ENCODE measurements around the gene CPVL. TPM values are rescaled to one million over a fixed set of nuclear protein-coding genes. Genes with fewer than 3 reads are reported as not detected.
A peak's percentile ranks its signal among the peaks of the same experiment; 100 is the strongest.

Gene CPVL
- total RNA-seq, 2 donors from 2014 or later: 12.8 to 15.3 TPM

GRCh38 chr7:29075606-29076005, 70.7 kb downstream of the CPVL start:
- intact Hi-C loops (cut with DNase I): no loop called here
- ATAC-seq (no peak), DNase-seq (no peak)

GRCh38 chr7:29071203-29071874, 75.0 kb downstream of the CPVL start:
- ATAC-seq (no peak), DNase-seq (no peak)
- intact Hi-C loops (cut with DNase I): no loop called here

- intact Hi-C loops (cut with DNase I): no loop called here
- DNase-seq: no peak
- no peak for ATAC-seq
Observed at GRCh38 chr7:29066641-29067040, 79.7 kb downstream of the CPVL start.

GRCh38 chr7:29065181-29065857, 81.0 kb downstream of the CPVL start:
- DNase-seq: no peak
- intact Hi-C loops (cut with DNase I): no loop called here
- no peak for ATAC-seq

- DNase-seq: no peak
- intact Hi-C loops (cut with DNase I): no loop called here
- no peak for ATAC-seq
Observed at GRCh38 chr7:29063872-29064271, 82.5 kb downstream of the CPVL start.

GRCh38 chr7:29063236-29063635, 83.1 kb downstream of the CPVL start:
- ATAC-seq (no peak), DNase-seq (no peak)
- intact Hi-C loops (cut with DNase I): no loop called here

- DNase-seq: no peak
- intact Hi-C loops (cut with DNase I): no loop called here
- ATAC-seq: no peak
Observed at GRCh38 chr7:29053105-29053872, 93.0 kb downstream of the CPVL start.

- ATAC-seq (no peak), DNase-seq (no peak)
- intact Hi-C loops (cut with DNase I): no loop called here
Observed at GRCh38 chr7:29046978-29047377, 99.4 kb downstream of the CPVL start.

- no peak for ATAC-seq
- intact Hi-C loops (cut with DNase I): no loop called here
Observed at GRCh38 chr7:29045258-29046086, 100.9 kb downstream of the CPVL start.

GRCh38 chr7:29044554-29044953, 101.8 kb downstream of the CPVL start:
- intact Hi-C loops (cut with DNase I): no loop called here
- no peak for DNase-seq
- ATAC-seq: no peak

More at GRCh38 chr7:29045258-29046086, 100.9 kb downstream of the CPVL start:
- no peak for DNase-seq

- ATAC-seq: no peak
- intact Hi-C loops (cut with DNase I): no loop called here
- no peak for DNase-seq
Observed at GRCh38 chr7:29043576-29043975, 102.8 kb downstream of the CPVL start.

- intact Hi-C loops (cut with DNase I): no loop called here
- DNase-seq: no peak
- ATAC-seq: peak in 1 of 2 donors; percentile 30
Observed at GRCh38 chr7:29042824-29043231, 103.5 kb downstream of the CPVL start.

GRCh38 chr7:29041991-29042390, 104.3 kb downstream of the CPVL start:
- intact Hi-C loops (cut with DNase I): no loop called here
- ATAC-seq: no peak

GRCh38 chr7:29040579-29040925, 105.8 kb downstream of the CPVL start:
- DNase-seq: no peak
- peak in 1 of 2 donors; percentile 51 for ATAC-seq
- intact Hi-C loops (cut with DNase I): no loop called here

More at GRCh38 chr7:29041991-29042390, 104.3 kb downstream of the CPVL start:
- no peak for DNase-seq

- ATAC-seq: peak; percentile 52 to 68
- intact Hi-C loops (cut with DNase I): loop anchor here in 1 of 2 donors (10.0 kb wide), 1 partner anchor 45 kb away; no protein-coding TSS in a partner anchor
- no peak for DNase-seq
Observed at GRCh38 chr7:29039821-29040578, 106.3 kb downstream of the CPVL start.

GRCh38 chr7:29038463-29038862, 107.9 kb downstream of the CPVL start:
- DNase-seq (no peak), ATAC-seq (no peak)
- intact Hi-C loops (cut with DNase I): loop anchor here in 1 of 2 donors (10.0 kb wide), 1 partner anchor 46 kb away; no protein-coding TSS in a partner anchor

GRCh38 chr7:29035044-29035740, 111.1 kb downstream of the CPVL start:
- DNase-seq (no peak), ATAC-seq (peak; percentile 20 to 81)
- intact Hi-C loops (cut with DNase I): loop anchor here in 1 of 2 donors (10.0 kb wide), 1 partner anchor 50 kb away; no protein-coding TSS in a partner anchor

GRCh38 chr7:29033584-29033983, 112.8 kb downstream of the CPVL start:
- ATAC-seq: peak; percentile 50 to 87
- intact Hi-C loops (cut with DNase I): loop anchor here in 1 of 2 donors (10.0 kb wide), 1 partner anchor 51 kb away; no protein-coding TSS in a partner anchor
- no peak for DNase-seq

Measured in left cardiac atrium (tissue), 4 donors.